GM20000 (cell line): ENCODE data around the gene ANXA2R.

Source experiments
- DNase-seq: peaks from one replicate; pipeline ENCODE4 v3.0.0; 2012; ENCODE audit warnings: low spot score
- TF ChIP-seq, protein P1 (sequence below): IDR thresholded peaks from 2 replicates; pipeline ENCODE4 v1.5.1; 2012; ENCODE audit warnings: mild to moderate bottlenecking, control low read depth; ENCODE audit errors: extremely low read depth, missing control alignments

ANXA2R gene

DNA sequence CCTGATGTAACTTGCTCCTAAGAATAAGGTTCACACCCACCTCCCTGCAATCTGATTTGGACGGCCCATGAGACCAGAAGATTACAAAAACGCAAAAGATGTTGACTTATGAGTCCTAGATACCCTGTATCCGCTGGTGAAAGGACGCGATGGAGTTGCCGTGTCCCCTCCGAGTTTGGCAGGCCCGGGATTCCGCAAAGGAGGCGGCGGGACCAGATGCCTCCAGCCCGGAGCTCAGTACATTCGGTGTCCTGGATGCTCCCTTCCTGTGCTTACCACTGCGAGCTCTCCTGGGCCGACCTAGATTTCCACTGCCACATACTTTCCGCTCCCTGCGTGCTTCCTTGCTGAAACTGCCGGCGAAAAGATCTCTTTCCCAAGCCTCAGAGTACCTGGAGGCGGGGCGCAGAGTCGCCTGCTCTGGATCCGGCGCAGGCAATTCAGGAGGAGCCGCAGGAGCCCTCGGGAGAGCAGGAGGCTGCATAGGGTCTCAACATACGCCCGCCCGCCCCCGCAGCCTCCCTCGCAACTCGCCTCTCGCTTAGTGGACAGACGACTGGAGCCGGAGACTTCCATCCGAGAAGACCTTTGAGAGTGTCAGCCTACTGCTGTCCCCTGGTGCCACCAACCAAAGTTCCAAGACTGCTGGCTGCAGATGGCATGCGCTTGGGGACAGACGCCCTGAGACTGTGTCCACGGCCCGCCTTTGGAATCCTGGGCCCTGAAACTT lies 39.8 kb downstream of the ANXA2R start:
- no peak for DNase-seq
- TF ChIP-seq, protein P1, sequence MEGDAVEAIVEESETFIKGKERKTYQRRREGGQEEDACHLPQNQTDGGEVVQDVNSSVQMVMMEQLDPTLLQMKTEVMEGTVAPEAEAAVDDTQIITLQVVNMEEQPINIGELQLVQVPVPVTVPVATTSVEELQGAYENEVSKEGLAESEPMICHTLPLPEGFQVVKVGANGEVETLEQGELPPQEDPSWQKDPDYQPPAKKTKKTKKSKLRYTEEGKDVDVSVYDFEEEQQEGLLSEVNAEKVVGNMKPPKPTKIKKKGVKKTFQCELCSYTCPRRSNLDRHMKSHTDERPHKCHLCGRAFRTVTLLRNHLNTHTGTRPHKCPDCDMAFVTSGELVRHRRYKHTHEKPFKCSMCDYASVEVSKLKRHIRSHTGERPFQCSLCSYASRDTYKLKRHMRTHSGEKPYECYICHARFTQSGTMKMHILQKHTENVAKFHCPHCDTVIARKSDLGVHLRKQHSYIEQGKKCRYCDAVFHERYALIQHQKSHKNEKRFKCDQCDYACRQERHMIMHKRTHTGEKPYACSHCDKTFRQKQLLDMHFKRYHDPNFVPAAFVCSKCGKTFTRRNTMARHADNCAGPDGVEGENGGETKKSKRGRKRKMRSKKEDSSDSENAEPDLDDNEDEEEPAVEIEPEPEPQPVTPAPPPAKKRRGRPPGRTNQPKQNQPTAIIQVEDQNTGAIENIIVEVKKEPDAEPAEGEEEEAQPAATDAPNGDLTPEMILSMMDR: no peak

- no peak for DNase-seq
- TF ChIP-seq, protein P1: no peak
Observed at GRCh38 chr5:42995360-42995751, 44.8 kb downstream of the ANXA2R start.

DNA sequence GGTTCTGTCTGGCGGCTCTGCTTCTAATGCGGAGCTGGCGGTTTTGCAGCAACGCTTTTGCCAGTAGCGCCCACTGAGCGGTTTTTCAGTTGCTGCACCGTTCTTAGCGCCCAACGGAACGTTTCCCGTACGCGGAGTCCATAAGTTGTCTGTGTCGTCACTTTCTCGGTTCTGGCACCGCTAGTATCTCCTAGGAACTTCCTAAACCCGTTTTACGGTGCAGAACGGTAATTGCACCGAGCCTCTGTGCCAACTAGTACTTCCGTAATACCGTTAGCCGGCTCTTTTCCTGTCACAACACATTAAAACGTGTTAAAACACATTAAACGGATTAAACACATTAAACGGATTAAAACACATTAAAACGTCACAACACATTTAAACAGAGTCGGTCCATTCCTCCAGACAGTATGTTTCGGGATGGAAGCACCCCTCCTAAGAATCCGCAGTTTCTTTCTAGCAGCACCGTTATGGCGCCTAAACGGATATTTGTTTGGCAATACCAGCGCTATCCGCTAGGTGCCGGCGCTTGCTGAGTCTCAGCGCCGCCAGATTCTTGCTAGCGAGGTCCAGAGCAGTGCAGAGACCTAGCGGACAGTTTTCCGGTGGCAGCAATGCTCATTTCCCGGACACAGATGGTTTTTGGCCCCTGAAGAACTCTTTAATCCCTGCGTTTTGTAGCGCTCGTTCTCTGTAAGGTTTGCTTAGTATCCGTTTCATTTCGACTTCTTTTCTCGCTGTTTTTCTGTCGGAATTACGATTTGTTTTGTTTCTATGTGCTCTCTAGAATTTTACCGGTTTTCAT lies 45.4 kb downstream of the ANXA2R start:
- TF ChIP-seq, protein P1: peak; percentile 91
- peak; percentile 61 for DNase-seq

DNA sequence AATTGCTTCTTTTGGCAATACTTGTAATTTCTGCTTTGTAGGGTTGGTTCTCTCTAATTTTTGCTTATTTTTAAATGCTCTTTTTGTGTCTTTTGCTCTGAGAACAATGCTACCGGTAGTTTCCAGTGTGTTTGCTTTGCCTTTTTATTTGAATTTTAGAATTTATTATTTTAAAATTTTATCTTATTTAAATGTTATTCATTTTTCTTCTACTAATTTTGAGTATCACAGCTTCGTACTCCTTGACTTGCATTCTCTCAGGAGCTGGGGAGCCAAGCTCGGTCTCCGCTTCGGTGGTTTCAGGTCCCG lies 45.9 kb downstream of the ANXA2R start:
- TF ChIP-seq, protein P1: no peak
- no peak for DNase-seq

DNA sequence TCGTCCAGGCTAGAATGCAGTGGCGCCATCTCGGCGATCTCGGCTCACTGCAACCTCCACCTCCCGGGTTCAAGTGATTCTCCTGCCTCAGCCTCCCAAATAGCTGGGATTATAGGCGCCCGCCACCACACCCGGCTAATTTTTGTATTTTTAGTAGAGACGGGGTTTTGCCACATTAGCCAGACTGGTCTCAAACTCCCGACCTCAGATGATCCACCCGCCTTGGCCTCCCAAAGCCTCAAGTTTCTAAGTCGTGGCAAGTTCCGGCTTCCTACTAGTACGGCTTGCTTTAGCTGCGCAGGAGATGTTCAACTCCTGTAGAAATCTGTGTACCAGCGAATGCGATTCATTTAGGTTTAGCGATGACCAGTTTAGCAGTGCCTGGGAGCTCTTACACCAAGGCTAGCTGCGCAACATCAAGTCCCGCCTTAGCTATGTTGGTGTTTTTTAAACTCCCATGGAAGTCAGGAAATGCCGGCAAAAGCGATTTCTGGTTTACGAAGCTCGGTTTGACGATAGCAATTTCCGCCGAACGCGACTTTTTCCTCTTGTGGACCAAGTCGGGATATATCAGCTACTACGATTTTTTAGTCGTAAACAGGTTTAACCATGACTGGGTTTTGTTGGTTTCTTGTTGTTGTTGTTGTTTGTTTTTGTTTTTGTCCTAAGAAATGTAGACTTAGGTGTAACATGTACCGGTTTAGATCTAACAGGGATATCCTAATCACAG lies 46.4 kb downstream of the ANXA2R start:
- no peak for DNase-seq
- TF ChIP-seq, protein P1: no peak

GRCh38 chr5:42992088-42992879 lies 47.8 kb downstream of the ANXA2R start:
- TF ChIP-seq, protein P1: no peak
- DNase-seq: peak; percentile 39
